ENCODE data around the gene SNTB2.

The SNTB2 gene

GRCh38 chr16:69340095-69340644 lies 153.2 kb downstream of the SNTB2 start:
- no peak for DNase-seq (ENCODE audit: low read depth in 3 of 3)

- DNase-seq (ENCODE audit: low read depth in 3 of 3), result no peak
Measured at GRCh38 chr16:69344171-69344570, 157.2 kb downstream of the SNTB2 start.

GRCh38 chr16:69345923-69346322 lies 159.0 kb downstream of the SNTB2 start:
- DNase-seq (ENCODE audit: low read depth in 3 of 3), result no peak

GRCh38 chr16:69346683-69347082 lies 159.7 kb downstream of the SNTB2 start:
- DNase-seq (ENCODE audit: low read depth in 3 of 3), result no peak

GRCh38 chr16:69348222-69348621 lies 161.3 kb downstream of the SNTB2 start:
- no peak for DNase-seq (ENCODE audit: low read depth in 3 of 3)

GRCh38 chr16:69349536-69349935 lies 162.6 kb downstream of the SNTB2 start:
- no peak for DNase-seq (ENCODE audit: low read depth in 3 of 3)

- no peak for DNase-seq (ENCODE audit: low read depth in 3 of 3)
Measured at GRCh38 chr16:69350536-69351133, 163.7 kb downstream of the SNTB2 start.

- no peak for DNase-seq (ENCODE audit: low read depth in 3 of 3)
Measured at GRCh38 chr16:69351309-69352027, 164.5 kb downstream of the SNTB2 start, which contains the start of gene TMED6. TMED6 (minus strand) TSS chr16:69351786; CDS start chr16:69351753, 33 bp downstream.
